Neural cell (in vitro differentiated cells): ENCODE data around the gene PCDH1.

Experiments
- CTCF ChIP-seq: fragments of 450-650 bp; IDR thresholded peaks from 2 replicates; pipeline ENCODE4 v1.5.1; 2014; ENCODE audit warnings: antibody characterized with exemption, mild to moderate bottlenecking, moderate library complexity; ENCODE audit not compliant: poor library complexity, severe bottlenecking
- EP300 ChIP-seq: fragments of 450-650 bp; conservative IDR thresholded peaks from 2 replicates; pipeline ENCODE4 v1.6.1; 2014; ENCODE audit warnings: antibody characterized with exemption, mild to moderate bottlenecking, moderate library complexity; ENCODE audit not compliant: poor library complexity, severe bottlenecking
- EZH2 ChIP-seq: fragments of 200-600, 300-800 bp; shearing (Covaris generic), sonication (generic); IDR thresholded peaks from 2 replicates; pipeline ENCODE4 v1.6.1; 2014; ENCODE audit warnings: antibody characterized with exemption, low read length, borderline replicate concordance, mild to moderate bottlenecking; ENCODE audit not compliant: insufficient read depth, poor library complexity, severe bottlenecking
- MXI1 ChIP-seq: fragments of 450-650 bp; conservative IDR thresholded peaks from 2 replicates; pipeline ENCODE4 v1.6.1; 2014; ENCODE audit warnings: antibody characterized with exemption, mild to moderate bottlenecking; ENCODE audit not compliant: poor library complexity, severe bottlenecking
- POLR2AphosphoS5 ChIP-seq: IDR thresholded peaks from 2 replicates; pipeline ENCODE4 v1.6.1; 2012
- RAD21 ChIP-seq: fragments of 450-650 bp; conservative IDR thresholded peaks from 2 replicates; pipeline ENCODE4 v1.6.1; 2014; ENCODE audit warnings: antibody characterized with exemption, mild to moderate bottlenecking, moderate library complexity
- REST ChIP-seq: IDR thresholded peaks from 2 replicates; pipeline ENCODE4 v1.6.1; 2012; ENCODE audit warnings: borderline replicate concordance
- SMC3 ChIP-seq: fragments of 450-650 bp; conservative IDR thresholded peaks from 2 replicates; pipeline ENCODE4 v1.6.1; 2014; ENCODE audit warnings: antibody characterized with exemption, mild to moderate bottlenecking, moderate library complexity; ENCODE audit not compliant: poor library complexity
- TAF1 ChIP-seq: IDR thresholded peaks from 2 replicates; pipeline ENCODE4 v1.6.1; 2012; ENCODE audit warnings: low read depth

- no peak for TF ChIP-seq EP300
- no peak for TF ChIP-seq POLR2AphosphoS5
- TF ChIP-seq CTCF, result no peak
- no peak for TF ChIP-seq SMC3
- TF ChIP-seq RAD21, result no peak
- no peak for TF ChIP-seq REST
- TF ChIP-seq TAF1, result no peak
- no peak for TF ChIP-seq EZH2
- TF ChIP-seq MXI1, result no peak
Measured at GRCh38 chr5:141843156-141843927, 34.9 kb downstream of the PCDH1 start.
